Activated CD8-positive, alpha-beta memory T cell treated with anti-CD3 and anti-CD28 coated beads for 36 hours (primary cell): ENCODE measurements around the gene FGF12. TPM values are rescaled to one million over a fixed set of nuclear protein-coding genes. Genes with fewer than 3 reads are reported as not detected.

Experiments used
- CTCF ChIA-PET: fragments of 350-600 bp; sonication (Branson Sonifier 250); formaldehyde crosslinking; loops from one replicate; lab custom pipeline; 2021; ENCODE audit warnings: antibody characterized with exemption; lab: Charles Lee
- POLR2A ChIA-PET: fragments of 350-600 bp; sonication (Branson Sonifier 250); formaldehyde crosslinking; loops from one replicate; lab custom pipeline; 2021; ENCODE audit warnings: antibody characterized with exemption; lab: Charles Lee
- total RNA-seq, 2 experiments: library from RNA; stranded (reverse); gene quantifications; one replicate each; pipeline ENCODE4 v1.2.3, GENCODE V29; 2021

Gene FGF12
- total RNA-seq, 2 experiments from 2014 or later, result not detected

DNA sequence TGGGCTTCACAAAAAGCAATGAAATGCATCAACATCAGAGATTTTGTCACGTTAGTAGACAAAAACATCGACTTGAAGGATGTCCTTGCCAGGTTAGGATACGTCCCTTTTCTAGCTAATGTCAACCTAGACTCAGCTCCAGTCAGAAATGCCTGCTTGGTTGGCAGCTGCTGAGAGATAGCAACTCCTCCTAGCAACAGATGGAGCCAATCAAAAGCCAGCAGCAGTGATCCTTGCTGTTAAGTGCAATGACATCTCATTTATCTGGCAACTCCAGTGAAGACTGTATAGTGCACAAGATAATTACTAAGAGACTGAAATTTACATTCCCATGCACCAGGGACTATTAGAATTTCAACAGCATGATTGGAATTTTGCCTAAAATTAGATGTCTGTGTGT lies 424.1 kb downstream of the FGF12 start:
- POLR2A ChIA-PET, result no interaction called here

DNA sequence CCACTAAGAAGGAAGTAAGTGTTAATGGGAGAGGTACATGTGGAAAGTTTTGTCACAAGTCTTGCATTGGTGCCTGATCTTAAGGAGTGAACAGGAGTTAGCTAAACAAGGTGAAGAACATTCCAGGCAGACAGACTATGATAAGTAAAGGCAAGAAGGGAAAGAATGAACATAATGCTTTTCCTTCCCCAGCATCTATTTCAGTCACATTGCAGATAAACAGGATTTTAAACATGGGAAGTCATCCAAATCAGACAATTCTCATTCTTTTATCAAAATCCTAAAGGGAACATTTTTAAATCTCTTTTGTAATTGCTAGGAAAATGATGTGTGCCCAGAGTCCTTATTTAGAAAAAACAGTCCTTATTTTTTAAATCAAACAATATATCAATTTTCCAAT lies 424.6 kb downstream of the FGF12 start:
- ChIA-PET CTCF (no interaction called here), POLR2A (no interaction called here)

More for the DNA sequence above, 424.1 kb downstream of the FGF12 start:
- CTCF ChIA-PET, result no interaction called here

DNA sequence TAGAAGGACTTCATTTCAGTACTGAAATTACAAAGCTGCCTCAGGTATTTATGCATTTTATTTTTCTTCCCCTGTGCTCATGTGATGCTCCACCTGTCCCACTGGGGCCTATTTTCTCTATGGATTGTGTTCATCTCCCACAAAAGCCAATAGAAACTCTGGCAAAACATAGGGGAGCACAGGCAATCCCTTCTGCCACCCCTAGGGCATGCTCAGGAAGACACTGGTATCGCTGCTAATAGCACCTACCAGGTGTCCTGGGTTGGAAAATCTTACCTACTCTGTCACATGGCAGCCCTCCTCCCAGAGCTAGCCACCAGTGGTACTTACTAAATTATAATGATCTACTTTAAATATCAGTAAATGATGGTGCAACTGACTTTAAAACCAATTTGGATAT lies 427.4 kb downstream of the FGF12 start:
- POLR2A ChIA-PET, result no interaction called here

DNA sequence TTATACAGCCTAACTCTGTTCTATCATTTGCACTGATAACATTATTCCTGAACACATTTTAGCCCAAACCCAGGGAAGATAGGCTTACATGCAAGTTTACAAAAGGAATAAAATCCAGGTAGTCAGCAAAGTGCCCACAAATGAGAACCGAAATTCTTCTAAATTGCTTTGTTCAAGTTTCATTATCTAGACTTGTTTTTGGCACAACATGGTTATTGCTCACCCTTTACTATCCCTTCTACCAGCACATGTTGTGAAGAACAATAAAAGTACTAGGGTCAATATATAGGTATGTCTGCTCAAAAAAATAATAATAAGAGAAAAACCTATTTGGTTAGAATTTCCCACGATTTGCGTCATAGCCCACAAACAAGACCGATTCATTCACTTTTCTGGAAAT lies 430.5 kb downstream of the FGF12 start:
- ChIA-PET POLR2A (no interaction called here), CTCF (no interaction called here)

More for the DNA sequence above, 427.4 kb downstream of the FGF12 start:
- CTCF ChIA-PET, result no interaction called here

DNA sequence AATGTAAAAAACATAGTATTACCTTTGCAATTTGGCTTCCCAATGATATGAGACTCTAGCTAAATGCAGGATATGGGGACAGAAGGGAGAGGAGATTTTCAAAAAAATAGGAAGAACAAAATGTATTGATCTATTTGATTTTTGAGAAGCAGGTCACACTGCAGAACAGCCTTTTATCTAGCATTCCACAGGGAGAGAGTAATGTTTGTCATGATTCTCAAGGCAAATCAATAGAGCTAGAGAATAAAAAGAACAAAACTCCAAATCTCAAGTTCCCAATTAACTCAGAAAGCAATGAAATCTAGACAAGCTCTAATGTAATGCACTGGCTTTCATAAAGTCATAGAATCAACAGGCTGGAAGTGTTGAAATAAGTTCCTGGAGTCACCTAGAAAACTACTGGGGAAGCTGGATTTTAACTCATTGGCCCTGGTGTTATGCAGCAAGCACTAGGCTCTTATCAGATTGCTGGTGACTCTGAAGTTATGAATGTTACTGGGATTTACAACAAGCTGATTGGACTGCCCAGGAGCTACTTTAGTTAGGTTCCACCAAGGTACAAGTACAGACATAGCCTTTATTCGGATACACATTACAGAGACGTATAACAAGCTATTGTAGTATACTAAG lies 442.8 kb downstream of the FGF12 start:
- CTCF ChIA-PET, result no interaction called here
- POLR2A ChIA-PET, result no interaction called here

DNA sequence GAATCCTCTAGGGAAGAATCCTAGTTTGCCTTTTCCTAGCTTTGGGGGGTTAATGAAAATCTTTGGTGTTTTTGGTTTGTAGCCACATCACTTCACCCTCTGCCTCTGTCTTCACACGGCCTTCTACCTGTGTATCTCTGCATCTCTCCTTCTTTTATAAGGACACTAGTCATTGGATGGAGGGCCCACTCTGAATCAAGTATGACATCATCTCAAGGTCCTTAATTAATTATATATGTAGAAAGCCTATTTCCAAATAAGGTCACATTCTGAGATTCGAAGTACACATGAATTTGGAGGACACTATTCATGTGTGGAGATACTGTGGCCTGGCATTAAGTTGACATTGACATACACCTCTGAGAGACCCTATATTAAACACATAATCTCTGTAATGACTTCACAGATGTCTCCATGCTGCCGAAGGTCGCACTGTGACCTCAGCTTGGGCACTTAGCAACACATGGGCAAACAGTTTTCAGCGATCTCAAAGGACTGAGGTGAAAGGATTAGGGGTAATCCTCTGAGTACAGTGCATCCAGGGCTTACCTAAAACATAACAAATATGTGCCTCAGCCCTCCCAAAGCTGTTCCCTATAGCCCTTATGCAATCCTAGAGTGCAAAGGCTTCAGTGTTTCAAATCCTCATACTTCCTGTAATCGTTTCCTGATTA lies 446.0 kb downstream of the FGF12 start:
- CTCF ChIA-PET, result no interaction called here
- POLR2A ChIA-PET, result no interaction called here

DNA sequence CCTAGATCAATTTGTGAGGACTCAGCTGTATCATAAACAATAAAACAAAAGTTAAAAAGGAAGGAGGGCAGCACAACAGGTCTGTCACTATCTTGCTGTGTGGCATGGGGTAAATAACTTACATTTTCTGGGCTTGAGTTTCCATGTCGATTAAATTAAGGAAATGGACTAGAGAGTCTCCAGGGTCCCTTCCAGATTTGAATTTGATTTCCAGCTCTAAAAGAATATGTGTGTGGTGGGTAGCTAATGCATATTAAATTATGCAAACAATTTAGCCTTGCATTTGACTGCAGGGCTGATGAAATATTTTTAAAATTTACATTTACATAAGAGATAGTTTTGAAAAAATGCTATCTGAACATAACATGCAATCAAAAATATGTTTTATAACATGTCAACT lies 447.7 kb downstream of the FGF12 start:
- POLR2A ChIA-PET, result no interaction called here
- CTCF ChIA-PET, result interaction anchor here (0.6 kb wide), 1 partner anchor 21 kb away, joined by 3 read pairs; no protein-coding TSS in a partner anchor

DNA sequence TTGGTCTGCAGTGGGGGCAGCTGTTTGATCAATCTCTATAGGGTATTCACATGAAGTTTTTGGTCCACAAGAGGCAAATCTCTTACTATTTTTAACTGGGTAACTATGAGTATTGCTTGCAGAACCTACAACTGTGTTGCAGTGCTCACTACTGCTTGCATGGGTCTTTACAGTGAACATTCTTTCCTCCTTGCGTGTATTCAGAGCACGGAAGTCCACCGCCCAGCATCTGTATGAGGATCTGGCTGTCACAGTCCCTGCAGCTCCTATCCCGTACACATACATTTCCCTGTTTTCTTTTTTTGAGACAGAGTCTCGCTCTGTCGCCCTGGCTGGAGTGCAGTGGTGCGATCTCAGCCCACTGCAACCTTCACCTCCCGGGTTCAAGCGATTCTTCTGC lies 449.9 kb downstream of the FGF12 start:
- ChIA-PET POLR2A (no interaction called here), CTCF (no interaction called here)

DNA sequence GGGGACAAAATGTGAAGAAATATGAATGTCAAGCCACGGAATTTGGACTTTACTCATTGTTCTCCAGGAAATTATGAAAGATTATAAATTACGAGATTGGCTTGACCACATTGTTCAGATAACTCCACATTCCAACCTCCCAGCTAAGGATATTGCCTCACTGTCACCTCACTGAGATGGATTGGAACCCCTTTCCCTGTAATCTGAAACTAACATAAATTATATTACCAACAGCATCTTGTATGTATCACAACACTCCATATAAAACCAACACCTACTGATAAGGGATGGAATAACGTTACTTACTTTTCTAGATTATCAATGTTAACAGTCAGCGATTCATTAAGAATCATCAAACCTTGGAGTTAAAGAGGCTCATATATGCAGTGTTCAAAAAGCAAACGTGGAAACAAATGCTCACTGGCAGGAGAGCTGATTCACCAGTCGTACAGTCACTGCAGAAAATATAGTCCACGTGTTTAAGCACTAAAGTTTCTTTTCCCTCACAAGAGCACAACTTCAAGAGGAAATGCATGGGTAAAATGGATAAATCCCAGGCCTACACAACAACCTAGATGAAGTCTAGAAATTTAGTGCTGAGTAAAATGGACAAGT lies 451.5 kb downstream of the FGF12 start:
- ChIA-PET POLR2A (no interaction called here), CTCF (no interaction called here)

DNA sequence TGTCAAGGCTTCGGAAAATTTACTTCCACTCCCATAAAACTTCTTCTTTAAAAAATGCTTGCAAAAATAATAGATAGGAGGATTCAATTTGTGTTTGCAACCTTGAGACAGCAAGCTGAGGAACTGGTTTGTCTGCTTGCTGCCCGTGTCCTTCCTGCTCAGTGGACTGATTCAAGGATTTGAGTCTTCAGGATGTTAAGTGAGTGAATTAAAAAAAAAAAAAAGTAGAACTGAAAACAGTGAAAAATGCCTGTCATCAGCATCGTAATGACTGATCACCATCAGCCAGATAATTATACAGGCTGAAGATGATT lies 453.7 kb downstream of the FGF12 start:
- CTCF ChIA-PET, result no interaction called here
- POLR2A ChIA-PET, result no interaction called here

DNA sequence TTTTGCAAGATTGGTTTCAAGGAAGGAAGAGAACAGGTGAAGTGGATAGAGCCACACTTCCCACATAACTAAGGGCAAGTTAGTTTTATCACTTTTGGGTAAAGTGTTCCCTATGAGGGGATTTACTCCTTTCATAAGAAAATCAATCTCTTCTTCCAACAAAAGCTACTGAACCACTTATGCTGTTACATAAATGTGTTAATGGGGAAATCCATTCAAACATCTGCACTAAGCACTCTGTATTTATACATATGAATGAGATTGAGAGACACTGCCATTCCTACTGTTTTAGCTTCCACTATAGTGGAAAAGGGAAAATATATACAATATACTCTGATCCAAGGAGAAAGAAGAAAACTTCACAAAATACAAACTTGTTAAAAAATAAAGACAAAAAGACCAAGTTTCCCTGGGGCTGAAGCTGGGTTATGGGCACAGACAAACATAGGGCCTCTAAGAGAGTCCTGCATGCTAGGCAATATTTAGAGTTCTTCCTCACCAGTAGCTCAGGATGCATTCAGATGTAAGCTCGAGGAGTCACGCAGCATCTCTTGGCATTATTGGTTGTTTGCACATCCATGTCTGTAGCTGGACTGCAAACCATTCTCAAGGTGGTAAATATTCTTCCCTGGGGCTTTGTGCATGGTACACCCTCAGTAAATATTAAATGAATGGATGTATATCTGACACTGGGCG lies 454.2 kb downstream of the FGF12 start:
- ChIA-PET POLR2A (no interaction called here), CTCF (no interaction called here)

DNA sequence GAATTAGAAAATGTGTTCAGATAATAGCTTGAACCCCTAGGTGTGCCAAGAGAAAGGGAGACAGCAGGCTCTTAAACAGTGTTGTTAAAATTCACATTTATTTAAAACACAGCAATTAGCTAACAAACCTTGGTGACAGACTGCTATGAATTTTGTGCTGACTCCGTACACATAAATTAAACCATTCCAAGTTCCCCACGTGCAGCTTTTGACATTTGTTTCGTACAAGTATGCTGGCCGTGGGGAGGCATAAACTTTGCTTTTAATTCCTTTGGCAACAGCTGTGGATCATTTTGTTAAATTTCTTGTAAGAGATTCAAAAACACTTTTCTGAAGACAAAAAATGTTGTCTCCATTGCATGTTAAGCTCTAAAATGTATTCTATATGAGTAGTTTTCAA lies 465.3 kb downstream of the FGF12 start:
- CTCF ChIA-PET, result no interaction called here
- POLR2A ChIA-PET, result no interaction called here

DNA sequence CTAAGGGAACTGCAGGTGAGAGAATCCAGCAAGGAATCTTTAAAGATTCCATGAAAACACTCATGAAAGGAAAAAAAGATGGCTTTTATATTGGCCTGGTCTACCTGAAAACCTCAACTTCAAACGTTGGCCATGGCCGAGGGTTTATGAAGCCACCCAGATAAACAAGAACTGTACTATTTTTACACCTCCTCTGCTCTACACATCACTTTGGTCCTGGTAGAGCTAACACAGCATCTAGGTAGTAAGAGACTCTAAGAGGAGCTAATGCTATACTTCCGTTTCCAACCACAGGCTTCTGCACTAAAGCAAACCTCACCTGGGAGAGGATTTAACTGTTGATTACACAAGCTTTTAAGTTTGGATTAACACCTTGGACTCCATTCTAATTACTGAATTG lies 466.2 kb downstream of the FGF12 start:
- ChIA-PET CTCF (no interaction called here), POLR2A (no interaction called here)

DNA sequence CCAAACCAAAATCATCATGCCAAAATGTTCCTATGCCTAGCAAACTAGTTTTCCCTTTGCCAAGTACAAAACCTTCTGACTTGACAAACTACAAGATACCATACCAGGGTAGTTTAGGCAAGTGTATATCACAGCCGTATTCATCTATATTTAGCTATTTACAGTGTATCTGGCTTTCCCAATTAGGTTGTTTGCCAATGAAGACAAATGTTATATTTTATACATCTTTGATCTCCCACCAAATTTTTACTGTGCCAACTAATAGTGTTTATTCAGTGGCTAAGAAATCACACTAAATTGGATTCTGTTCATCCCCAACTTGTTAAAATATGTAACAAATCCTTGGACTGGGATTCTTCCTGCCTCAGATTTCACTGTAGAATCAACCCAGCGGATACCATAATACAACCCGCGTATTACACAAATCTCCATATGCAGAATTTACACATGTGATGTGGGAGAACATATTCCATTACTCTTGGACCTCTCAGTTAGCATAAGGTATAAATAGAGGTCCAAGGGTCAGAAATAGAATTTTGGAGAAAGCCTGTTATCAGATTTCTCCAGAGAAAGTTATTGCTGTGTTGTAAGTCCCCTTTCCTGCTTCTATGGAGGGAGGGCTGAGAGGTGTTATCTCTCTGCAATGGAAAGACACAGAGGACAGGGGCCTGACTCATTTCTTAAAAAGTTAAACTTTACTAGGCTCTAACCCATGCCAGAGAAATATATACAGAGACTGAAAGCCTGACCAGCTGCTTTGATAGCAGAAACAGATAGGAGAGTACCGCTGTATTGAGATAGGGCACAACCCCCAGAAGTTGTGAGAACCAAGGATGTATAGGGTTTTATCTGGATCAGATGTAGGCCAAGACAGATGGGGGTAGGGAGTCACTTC lies 467.0 kb downstream of the FGF12 start:
- CTCF ChIA-PET, result no interaction called here

DNA sequence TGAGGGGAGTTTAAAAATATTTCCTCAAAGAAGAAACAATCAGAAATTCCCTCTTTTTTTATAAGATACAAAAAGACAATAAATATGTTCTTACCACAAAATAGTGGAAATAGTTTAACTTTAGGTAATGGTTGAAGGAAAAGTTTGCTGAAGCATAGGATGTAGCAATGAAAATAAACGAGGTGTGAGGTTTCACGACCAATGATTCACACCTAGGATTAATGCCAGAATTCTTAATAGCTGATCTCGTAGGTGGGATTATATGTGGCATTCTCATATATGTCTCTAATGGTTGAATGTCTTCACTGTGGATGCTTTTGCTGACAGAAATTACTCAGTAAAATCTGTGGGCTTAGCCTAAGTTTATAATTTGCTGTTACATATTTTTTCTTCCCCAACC lies 467.7 kb downstream of the FGF12 start:
- ChIA-PET CTCF (no interaction called here), POLR2A (no interaction called here)

More for the DNA sequence above, 467.0 kb downstream of the FGF12 start:
- POLR2A ChIA-PET, result no interaction called here

DNA sequence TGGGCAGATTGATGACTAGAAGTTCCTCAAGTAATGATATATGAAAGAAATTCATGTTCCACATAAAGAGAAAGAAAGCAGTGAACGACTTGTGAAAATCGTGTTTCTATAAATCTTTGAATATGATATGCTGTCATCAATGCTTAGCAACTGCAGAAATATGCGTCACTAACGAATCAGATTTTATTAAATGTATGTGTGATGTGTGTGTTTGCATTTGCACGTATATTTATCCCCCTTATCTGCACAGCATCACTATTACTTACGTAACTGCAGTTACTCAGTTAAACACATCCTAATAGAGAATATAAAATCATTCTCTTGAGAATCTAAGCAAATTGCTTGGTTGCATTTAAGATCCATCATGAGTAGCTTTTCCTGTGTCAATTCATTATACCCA lies 468.6 kb downstream of the FGF12 start:
- POLR2A ChIA-PET, result no interaction called here
- CTCF ChIA-PET, result no interaction called here

DNA sequence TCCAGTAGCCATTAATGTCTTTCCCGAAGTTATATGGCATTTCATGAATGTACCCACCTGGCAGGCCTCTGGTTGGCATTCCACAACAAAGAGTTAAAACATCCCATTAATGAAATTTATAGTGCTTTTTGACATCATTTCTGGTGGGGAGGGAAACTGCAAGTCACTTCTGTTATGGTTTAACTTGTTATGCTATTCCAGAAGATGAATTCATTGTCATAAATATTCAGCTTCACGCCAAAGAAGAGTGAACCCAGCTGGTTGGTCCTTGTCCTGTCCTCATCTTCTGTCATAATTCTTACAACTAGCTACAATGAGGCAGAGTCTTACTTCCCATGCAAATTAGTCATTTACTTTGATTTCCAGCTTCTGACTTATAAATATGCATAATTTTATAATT lies 471.5 kb downstream of the FGF12 start:
- ChIA-PET POLR2A (no interaction called here), CTCF (no interaction called here)

DNA sequence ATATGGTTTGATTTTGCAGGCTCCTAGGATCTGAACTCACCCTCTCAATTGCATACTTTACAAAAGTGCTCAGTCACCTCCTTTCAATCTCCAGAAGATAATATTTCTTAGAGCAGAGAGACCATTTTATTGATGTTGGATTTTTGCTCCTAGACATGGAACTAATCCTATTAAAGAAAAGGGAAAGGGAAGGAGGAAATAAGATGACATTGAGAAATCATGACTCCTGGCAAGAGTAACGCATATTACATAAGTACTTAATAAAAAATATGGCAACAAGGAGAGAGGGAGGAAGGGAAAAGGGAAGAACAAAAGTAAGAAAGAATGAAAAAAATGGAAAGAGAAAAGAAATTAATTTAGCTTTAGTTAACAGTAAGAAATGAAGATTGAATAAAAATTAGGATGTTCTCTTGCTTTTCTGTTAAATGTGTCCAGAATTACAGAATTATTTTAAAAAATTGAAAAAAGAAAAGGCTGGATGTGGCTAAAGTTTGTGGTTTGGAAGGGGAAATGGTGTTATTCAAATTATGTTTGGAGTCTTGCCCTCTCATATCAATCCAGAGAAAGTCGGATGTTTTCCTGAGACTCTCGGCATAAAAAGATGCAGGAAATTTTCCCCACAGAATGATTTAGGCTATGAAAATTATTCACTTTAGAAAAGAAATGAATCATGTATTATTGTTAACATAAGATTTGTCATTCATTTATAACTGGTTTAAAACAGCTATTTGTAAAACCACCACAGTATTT lies 474.0 kb downstream of the FGF12 start:
- ChIA-PET POLR2A (no interaction called here), CTCF (no interaction called here)

DNA sequence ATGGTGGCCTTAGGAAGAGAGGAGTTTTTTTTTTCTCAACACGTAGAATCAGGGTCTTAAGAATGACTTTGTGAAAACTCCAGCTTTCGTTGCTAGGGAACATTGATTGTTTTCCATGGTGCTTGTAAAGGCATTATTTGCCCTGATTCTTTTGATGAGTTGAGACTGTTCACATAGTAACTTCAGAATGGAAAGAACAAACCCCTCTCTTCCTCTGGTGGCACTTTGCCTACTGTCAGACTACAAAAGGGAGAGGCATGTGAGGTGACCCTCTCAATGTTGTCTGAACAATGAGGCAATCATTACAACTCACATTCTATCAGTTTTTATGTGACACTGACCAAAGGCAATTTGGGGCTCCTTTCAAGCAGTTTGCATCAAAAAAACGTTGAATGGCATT lies 477.8 kb downstream of the FGF12 start:
- CTCF ChIA-PET, result no interaction called here

More for the DNA sequence above, 477.8 kb downstream of the FGF12 start:
- POLR2A ChIA-PET, result no interaction called here
